Stimulated activated effector memory CD8-positive, alpha-beta T cell treated with anti-CD3 and anti-CD28 coated beads, Interleukin-12 subunit alpha, Interleukin-12 subunit beta, amount 100 ng/mL, for 72 hours (primary cell): ENCODE measurements around the gene NDUFV1.
"Not testable (repeated sequence)": the region's sequence is repeated elsewhere in the genome, so short reads cannot be mapped to it uniquely, and the experiment has no call there.

Experiments
- ATAC-seq: fragments of 150-1000 bp; cut with Tn5 transposase; 2 replicates; pipeline ENCODE4 v1.10.0; 2021
- DNase-seq, 2 donors: peaks; one replicate each; pipeline ENCODE4 v3.0.0; 2021 to 2022; ENCODE audit warnings: low spot score in 2 of 2
- H3K27ac Mint-ChIP-seq: one replicate; pipeline ENCODE4 v1.8.0; 2022; ENCODE audit warnings: mild to moderate bottlenecking, mixed read lengths
- H3K36me3 Mint-ChIP-seq: one replicate; pipeline ENCODE4 v1.8.0; 2022; ENCODE audit warnings: mild to moderate bottlenecking, mixed read lengths
- H3K4me1 Mint-ChIP-seq: one replicate; pipeline ENCODE4 v1.8.0; 2022; ENCODE audit warnings: mixed read lengths
- H3K4me3 Mint-ChIP-seq: one replicate; pipeline ENCODE4 v1.8.0; 2022; ENCODE audit warnings: mild to moderate bottlenecking, mixed read lengths
- H3K9me3 Mint-ChIP-seq: one replicate; pipeline ENCODE4 v1.8.0; 2022; ENCODE audit warnings: mixed read lengths

The NDUFV1 gene

DNA sequence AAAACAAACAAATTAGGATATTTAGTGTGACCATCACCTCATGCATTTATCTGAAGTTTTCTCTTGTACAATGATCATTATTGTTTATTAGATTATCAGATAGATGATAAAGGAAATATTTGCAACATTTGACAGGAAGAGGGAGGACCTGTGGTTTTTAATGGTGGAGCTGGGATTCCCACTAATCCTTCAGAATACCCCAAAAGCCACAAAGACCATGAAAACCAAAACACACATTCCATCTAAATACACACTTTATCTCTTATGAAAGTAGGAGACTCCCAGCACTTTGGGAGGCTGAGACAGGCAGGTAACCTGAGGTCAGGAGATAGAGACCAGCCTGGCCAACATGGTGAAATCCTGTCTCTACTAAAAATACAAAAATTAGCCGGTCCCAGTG is 7.6 kb upstream of the NDUFV1 start:
- DNase-seq (no peak), ATAC-seq (no peak)
- no peak overlapping the region for H3K27ac Mint-ChIP-seq
- H3K9me3 Mint-ChIP-seq: no peaks in the 10 kb centered on the region
- H3K4me3 Mint-ChIP-seq: no peak overlapping the region
- H3K36me3 Mint-ChIP-seq: no peaks in the 10 kb centered on the region
- H3K4me1 Mint-ChIP-seq: peaks cover 17% of the 10 kb centered on the region

DNA sequence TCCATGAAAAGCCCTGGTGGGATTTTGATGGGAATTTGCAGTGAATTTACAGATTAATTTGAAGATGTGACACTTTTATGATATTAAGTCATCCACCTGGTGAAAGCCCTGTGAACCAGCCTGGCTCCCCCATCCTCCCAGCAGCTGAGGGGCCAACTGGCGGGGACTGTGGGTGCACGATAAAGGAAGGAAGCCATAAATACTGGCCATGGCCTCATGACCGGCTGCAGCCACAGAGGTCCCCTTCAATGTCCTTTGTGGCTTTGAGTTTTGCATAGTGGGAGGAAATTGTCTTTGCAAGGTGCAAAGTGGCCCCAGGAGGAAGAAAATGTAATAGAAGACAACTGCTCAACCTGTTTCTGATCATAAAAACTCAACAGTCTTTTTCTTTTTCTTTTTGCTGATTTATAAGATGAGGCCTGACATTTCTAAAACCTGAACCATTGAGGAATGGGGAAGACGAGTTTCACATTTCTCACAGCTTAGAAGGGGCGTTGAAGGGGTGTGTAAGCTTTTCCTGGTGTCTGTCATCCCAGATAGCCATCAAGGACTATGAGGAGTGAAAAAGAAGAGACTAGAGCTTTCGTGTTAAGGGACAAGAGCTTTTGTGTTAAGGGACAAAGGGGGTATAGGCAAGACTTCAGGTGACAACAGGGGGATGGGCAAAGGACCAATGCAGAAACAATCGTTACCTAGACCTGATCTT is 6.3 kb upstream of the NDUFV1 start:
- no peak overlapping the region for H3K27ac Mint-ChIP-seq
- no peak for ATAC-seq

DNA sequence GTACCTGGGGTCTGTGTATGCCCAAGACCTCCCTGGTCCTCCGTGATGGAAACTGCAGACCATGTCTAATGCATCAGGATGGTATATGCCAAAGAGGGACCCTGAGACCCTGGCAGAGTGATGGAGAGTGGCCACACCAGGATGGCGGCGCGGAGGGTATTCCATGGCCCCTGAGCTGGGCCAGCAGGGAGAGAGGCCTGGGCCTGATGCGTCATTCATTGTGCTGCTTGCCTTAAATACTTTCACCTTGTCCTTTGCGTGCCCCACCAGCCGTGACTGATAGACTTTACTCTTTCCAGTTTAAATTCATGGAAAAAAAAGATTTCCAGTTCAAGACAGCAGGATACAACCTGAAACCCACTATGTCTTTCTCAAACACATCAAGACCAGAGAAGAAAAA is 5.6 kb upstream of the NDUFV1 start:
- ATAC-seq (no peak), DNase-seq (no peak)
- Mint-ChIP-seq H3K27ac (no peak overlapping the region), H3K4me1 (peaks cover 25% of the 10 kb centered on the region), H3K4me3 (no peak overlapping the region), H3K36me3 (no peaks in the 10 kb centered on the region), H3K9me3 (no peaks in the 10 kb centered on the region)

More for the DNA sequence above, 6.3 kb upstream of the NDUFV1 start:
- Mint-ChIP-seq H3K36me3 (no peaks in the 10 kb centered on the region), H3K4me1 (peaks cover 19% of the 10 kb centered on the region), H3K9me3 (no peaks in the 10 kb centered on the region), H3K4me3 (no peak overlapping the region)
- no peak for DNase-seq

DNA sequence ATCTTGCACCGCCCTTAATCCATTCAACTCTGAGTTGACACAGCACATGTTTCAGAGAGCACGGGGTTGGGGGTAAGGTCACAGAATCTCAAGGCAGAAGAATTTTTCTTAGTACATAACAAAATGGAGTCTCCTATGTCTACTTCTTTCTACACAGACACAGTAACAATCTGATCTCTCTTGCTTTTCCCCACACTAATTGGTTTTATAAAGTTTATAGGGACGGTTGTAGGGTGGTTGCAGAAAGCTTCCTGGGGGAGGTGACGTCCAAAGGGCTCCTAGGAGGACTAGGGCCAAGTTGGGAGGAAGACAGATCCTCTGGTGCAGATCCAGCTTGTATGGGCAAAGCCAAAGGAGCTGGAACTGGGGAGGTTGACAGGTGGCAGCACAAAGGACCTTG is 2.6 kb upstream of the NDUFV1 start:
- not testable (repeated sequence) for DNase-seq, H3K9me3 Mint-ChIP-seq, ATAC-seq
- Mint-ChIP-seq H3K4me3 (peak overlapping the region; percentile 10), H3K36me3 (peaks cover 16% of the 10 kb centered on the region), H3K27ac (peak overlapping the region; percentile 12), H3K4me1 (peaks cover 45% of the 10 kb centered on the region)

DNA sequence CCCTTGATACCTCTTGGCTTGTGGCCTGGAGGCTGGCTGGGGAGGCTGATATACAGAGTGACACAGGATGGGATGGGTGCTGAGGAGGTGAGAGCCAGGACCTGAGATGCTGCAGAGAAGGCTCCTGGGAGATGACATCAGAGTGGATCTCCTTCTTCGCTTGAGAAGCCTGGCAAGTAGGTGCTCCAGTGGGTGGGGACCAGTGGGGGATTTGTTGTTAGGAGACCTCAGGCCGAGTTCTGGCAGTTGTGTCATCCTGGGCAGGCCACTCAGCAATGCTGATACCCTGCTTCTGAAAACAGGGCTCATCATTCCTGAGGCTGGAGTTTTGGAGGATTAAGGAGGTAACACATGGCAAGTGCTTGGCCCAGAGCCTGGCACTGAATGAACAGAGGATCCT is 1.9 kb upstream of the NDUFV1 start:
- Mint-ChIP-seq H3K4me3 (peak overlapping the region; percentile 10), H3K4me1 (peaks cover 42% of the 10 kb centered on the region), H3K27ac (peak overlapping the region; percentile 12), H3K9me3 (no peaks in the 10 kb centered on the region), H3K36me3 (peaks cover 23% of the 10 kb centered on the region)
- no peak for DNase-seq
- no peak for ATAC-seq

DNA sequence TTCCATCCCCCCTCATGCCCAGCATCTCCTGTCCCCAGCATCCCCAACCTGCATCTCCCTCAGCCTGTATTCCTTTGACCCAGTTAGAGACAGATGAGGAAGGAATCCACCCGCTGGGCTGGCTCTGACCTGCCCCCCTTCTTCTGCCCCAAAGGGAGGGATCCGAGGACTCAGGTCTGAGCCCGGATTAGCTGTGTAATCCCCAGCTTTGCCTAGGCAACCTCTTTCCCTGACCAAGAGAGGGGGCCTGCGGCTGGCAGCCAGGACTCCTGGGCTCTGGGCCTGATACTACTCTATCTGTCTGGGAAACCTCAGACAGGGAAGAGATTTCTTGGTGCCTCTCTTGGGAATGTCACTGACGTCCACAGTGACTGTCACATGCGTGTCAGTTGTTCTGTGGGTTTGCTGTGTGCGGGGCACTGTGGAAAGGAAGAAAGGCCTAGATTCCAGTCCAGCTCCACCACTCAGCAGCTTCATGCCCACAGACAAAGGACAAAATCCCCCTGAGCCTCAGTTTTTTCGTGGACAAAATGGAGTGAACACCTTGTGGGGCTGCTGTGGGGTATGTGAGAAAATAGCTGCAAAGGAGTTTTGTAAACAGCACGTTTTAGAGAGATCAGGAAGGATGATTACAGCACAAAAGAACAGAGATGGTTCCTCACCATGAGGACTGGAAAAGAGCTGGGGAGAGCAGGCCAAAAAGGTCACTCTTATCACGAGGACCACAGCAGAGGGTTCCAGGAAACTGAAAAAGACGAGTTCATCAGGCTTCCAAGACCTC is 1.3 kb upstream of the NDUFV1 start:
- Mint-ChIP-seq H3K27ac (peak overlapping the region; percentile 63), H3K4me1 (peaks cover 36% of the 10 kb centered on the region), H3K36me3 (peaks cover 29% of the 10 kb centered on the region), H3K9me3 (no peaks in the 10 kb centered on the region), H3K4me3 (peak overlapping the region; percentile 85)
- DNase-seq (no peak), ATAC-seq (no peak)

DNA sequence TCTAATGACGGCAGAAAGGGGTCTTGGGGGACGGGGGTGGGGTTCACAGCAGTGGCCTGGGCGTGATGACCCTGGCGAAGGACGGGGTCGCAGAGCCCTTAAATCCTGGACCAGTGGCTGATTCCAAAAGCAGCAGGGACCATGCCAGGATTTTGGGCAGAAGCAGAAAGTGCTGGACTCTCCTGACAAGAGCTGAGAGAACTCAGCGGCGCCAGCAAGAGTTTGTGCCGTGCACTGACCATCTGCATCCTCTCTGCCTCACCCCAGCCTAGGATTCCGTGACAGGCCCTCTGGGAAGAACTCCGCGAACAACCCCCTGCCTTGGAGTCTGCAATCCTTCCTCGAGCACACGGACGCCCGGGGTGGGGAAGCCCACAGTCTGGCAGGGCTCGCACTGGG is 644 bp upstream of the NDUFV1 start:
- Mint-ChIP-seq H3K36me3 (peaks cover 36% of the 10 kb centered on the region), H3K27ac (peak overlapping the region; percentile 84), H3K4me3 (peak overlapping the region; percentile 85), H3K9me3 (no peaks in the 10 kb centered on the region), H3K4me1 (peaks cover 30% of the 10 kb centered on the region)
- no peak for ATAC-seq
- DNase-seq: no peak

DNA sequence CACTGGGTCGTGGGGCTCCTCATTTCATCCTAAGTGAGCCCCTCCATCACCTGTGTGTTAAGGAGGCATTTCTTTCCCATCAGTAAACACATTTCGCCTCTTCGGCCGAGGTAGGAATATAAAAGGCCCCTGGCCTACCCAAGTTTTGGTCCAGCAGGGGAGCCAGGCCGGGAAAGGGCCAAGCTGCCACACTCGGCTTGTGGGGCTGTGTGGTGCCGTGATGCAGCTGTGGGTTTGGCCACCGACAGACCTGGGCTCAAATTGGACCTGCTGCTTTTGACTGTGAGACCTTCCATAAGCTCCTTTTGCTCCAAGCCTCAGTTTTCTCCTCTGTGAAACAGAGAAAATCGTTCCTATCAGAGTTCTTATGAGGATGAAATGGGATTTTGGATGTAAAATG is 771 bp downstream of the NDUFV1 start:
- no peak for ATAC-seq
- no peaks in the 10 kb centered on the region for H3K9me3 Mint-ChIP-seq
- peaks cover 49% of the 10 kb centered on the region for H3K36me3 Mint-ChIP-seq
- H3K4me3 Mint-ChIP-seq: peak overlapping the region; percentile 85
- DNase-seq: no peak
- H3K4me1 Mint-ChIP-seq: peaks cover 32% of the 10 kb centered on the region
- peak overlapping the region; percentile 84 for H3K27ac Mint-ChIP-seq

DNA sequence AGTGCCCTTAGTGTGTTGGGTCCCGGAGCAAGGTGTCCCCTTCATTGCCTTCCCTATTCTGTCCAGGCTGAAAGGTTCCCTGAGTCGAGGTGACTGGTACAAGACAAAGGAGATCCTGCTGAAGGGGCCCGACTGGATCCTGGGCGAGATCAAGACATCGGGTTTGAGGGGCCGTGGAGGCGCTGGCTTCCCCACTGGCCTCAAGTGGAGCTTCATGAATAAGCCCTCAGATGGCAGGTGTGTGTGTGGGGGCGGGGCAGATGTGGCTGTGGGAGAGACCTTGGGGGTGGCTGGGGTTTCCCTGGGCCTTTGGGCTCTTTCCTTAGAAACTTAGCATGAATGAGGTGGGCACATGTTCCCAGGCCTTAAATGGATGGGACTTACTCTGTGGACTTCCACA is 1.8 kb downstream of the NDUFV1 start:
- H3K4me1 Mint-ChIP-seq: peaks cover 42% of the 10 kb centered on the region
- no peak overlapping the region for H3K27ac Mint-ChIP-seq
- peaks cover 54% of the 10 kb centered on the region for H3K36me3 Mint-ChIP-seq
- DNase-seq (no peak), ATAC-seq (no peak)
- no peaks in the 10 kb centered on the region for H3K9me3 Mint-ChIP-seq
- H3K4me3 Mint-ChIP-seq: peak overlapping the region; percentile 85

DNA sequence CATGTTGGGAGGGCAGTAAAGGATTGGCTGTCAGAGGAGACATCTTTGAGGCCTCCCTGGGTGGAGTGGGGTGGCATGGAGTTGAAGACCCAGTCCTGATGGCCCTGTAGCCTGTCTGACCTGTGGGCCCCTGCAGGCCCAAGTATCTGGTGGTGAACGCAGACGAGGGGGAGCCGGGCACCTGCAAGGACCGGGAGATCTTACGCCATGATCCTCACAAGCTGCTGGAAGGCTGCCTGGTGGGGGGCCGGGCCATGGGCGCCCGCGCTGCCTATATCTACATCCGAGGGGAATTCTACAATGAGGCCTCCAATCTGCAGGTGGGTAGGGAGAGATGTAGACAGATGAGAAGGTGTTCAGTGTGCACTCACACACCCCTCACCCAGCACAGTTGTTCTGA is 2.6 kb downstream of the NDUFV1 start:
- DNase-seq (no peak), ATAC-seq (no peak)
- H3K4me3 Mint-ChIP-seq: no peak overlapping the region
- H3K27ac Mint-ChIP-seq: no peak overlapping the region
- H3K36me3 Mint-ChIP-seq: peaks cover 62% of the 10 kb centered on the region
- peaks cover 51% of the 10 kb centered on the region for H3K4me1 Mint-ChIP-seq
- no peaks in the 10 kb centered on the region for H3K9me3 Mint-ChIP-seq

DNA sequence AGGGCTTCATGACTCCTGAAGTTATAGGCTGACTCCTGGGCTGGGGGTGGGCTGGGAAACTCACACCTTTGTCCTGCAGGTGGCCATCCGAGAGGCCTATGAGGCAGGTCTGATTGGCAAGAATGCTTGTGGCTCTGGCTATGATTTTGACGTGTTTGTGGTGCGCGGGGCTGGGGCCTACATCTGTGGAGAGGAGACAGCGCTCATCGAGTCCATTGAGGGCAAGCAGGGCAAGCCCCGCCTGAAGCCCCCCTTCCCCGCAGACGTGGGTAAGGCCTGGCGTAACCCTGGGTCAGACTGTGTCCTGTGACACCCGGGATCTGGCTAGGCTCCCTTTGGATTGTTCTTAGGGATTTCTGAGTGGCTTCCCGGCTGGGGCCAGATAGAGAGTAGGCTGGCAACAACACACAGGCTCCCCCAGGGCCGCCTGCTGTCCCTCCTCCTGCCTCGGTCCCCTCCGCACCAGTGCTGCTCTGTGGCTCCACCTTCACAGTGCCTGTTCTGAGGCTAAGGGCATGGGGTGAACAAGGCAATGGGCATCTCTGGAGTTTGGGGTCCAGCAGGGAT is 3.6 kb downstream of the NDUFV1 start:
- Mint-ChIP-seq H3K27ac (peak overlapping the region; percentile 32), H3K4me1 (peaks cover 60% of the 10 kb centered on the region), H3K4me3 (no peak overlapping the region), H3K36me3 (peaks cover 66% of the 10 kb centered on the region), H3K9me3 (no peaks in the 10 kb centered on the region)
- DNase-seq (no peak), ATAC-seq (no peak)

DNA sequence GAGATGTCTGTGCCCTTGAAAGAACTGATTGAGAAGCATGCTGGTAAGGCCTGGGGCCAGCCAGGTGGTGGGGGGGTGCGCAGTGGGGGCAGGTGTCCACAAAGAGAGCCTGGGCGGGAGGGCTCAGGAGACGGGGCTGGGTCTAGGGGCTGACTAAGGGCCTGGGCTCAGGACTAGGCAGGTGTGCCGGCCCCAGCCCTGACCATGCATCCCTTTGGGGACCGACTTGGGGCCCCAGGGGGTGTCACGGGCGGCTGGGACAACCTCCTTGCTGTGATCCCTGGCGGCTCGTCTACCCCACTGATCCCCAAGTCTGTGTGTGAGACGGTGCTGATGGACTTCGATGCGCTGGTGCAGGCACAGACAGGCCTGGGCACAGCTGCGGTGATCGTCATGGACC is 4.4 kb downstream of the NDUFV1 start:
- DNase-seq (no peak), ATAC-seq (no peak)
- H3K9me3 Mint-ChIP-seq: no peaks in the 10 kb centered on the region
- peaks cover 66% of the 10 kb centered on the region for H3K36me3 Mint-ChIP-seq
- no peak overlapping the region for H3K4me3 Mint-ChIP-seq
- peak overlapping the region; percentile 32 for H3K27ac Mint-ChIP-seq
- H3K4me1 Mint-ChIP-seq: peaks cover 60% of the 10 kb centered on the region

DNA sequence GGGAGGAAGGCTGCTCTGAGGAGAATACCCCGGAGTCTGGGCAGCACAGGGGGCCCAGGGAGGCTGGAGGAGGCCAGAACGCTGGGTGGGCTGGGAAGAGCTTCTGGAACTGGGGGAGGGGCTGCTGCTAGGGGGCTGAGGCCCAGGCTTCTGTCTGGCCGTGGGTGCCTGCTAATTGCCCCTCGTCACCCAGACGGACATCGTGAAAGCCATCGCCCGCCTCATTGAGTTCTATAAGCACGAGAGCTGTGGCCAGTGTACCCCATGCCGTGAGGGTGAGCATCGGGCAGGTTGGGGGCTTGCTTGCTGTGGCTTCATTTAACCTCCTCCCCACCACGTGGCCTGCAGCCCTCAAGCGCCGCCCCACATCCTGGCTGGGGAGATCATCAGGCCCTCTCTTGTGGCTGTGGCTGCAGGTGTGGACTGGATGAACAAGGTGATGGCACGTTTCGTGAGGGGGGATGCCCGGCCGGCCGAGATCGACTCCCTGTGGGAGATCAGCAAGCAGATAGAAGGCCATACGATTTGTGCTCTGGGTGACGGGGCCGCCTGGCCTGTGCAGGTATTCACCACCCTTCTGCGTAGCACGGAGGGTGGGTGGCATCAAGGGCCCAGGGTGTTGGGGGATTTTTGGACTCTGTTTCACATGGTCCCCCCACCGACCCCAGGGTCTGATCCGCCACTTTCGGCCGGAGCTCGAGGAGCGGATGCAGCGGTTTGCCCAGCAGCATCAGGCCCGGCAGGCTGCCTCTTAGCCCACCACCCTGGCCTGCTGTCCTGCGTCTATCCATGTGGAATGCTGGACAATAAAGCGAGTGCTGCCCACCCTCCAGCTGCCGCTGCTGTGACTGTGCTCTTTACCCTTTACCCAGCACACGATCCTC is 5.2 kb downstream of the NDUFV1 start:
- peaks cover 55% of the 10 kb centered on the region for H3K4me1 Mint-ChIP-seq
- no peak overlapping the region for H3K4me3 Mint-ChIP-seq

DNA sequence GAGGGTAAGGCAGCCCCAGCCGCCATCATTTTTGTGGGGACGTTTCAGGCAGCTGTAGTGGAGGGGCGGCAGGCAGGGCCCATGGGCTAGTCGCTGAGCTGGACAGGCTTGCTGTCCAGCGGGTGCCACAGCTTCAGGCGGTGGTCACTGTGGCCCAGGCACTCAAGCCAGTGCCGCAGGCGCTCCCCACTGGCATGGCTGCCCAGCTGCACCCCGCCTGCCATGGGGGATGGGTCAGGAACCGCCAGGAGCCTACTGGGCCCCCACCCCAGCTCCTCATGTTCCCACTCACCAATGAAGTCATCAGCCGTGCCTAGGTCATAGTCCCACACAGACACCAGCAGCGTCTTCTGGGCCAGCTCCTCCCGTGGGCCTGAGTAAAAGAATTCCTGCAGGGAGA is 6.0 kb downstream of the NDUFV1 start:
- Mint-ChIP-seq H3K36me3 (peaks cover 61% of the 10 kb centered on the region), H3K9me3 (no peaks in the 10 kb centered on the region), H3K27ac (peak overlapping the region; percentile 99), H3K4me1 (peaks cover 50% of the 10 kb centered on the region), H3K4me3 (peak overlapping the region; percentile 78)
- ATAC-seq: no peak
- DNase-seq: no peak

More for the DNA sequence above, 5.2 kb downstream of the NDUFV1 start:
- DNase-seq (no peak), ATAC-seq (no peak)
- Mint-ChIP-seq H3K9me3 (no peaks in the 10 kb centered on the region), H3K36me3 (peaks cover 61% of the 10 kb centered on the region), H3K27ac (peak overlapping the region; percentile 99)
